HCEC 1CT (cell line): ENCODE data around the gene ANKRD16.
"Not testable (repeated sequence)": the region's sequence is repeated elsewhere in the genome, so short reads cannot be mapped to it uniquely, and the experiment has no call there.

Source experiments
- DNase-seq: peaks from one replicate; pipeline ENCODE4 v3.0.0-alpha.2; 2017

Gene ANKRD16

DNA sequence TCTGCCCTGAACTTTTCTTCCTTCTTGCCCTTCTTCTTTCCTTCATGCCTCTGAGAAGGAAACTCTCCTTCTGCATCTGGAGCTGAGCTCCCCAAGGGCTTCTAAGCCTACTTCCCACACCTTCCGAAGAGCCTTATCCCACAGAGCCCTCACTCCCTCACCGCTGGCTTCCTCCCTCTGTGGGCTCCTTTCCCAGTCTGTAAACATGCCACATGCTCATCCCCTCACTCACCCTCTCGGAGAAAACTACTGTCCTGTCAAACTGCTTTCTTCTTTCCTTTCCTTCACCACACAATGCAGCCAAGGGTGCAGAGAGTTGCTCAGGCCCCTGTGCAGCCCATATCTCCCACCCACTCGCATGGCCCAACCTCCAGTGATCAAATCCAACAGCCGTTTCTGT lies 18.1 kb downstream of the ANKRD16 start:
- DNase-seq = no peak

DNA sequence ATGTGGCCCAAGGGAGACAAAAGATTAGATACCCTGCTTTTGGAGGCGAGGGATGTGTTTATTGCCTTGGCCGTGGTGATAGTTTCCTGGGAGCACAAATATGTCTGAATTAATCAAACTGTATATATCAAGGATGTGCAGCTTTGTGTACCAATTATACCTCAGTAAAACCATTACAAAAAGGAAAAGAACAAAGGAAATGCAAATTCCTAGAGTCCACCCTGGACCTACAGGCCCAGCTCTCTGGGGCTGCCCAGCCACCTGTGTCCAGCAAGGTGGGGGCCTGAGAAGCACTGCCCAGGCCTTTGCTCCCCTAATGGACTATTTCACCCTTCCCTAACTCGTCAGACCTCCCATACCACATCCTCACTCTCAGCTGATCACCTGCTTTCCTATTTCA lies 20.5 kb downstream of the ANKRD16 start:
- no peak for DNase-seq

DNA sequence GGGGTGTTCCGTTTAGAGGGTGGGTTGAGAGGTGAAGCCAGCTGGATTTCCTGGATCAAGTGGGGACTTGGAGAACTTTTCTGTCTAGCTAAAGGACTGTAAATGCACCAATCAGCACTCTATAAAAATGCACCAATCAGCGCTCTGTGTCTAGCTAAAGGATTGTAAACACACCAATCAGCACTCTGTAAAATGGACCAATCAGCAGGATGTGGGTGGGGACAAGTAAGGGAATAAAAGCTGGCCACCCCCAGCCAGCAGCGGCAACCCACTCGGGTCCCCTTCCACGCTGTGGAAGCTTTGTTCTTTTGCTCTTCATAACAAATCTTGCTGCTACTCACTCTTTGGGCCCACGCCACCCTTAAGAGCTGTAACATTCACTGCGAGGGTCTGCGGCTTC lies 21.3 kb downstream of the ANKRD16 start:
- DNase-seq = not testable (repeated sequence)

DNA sequence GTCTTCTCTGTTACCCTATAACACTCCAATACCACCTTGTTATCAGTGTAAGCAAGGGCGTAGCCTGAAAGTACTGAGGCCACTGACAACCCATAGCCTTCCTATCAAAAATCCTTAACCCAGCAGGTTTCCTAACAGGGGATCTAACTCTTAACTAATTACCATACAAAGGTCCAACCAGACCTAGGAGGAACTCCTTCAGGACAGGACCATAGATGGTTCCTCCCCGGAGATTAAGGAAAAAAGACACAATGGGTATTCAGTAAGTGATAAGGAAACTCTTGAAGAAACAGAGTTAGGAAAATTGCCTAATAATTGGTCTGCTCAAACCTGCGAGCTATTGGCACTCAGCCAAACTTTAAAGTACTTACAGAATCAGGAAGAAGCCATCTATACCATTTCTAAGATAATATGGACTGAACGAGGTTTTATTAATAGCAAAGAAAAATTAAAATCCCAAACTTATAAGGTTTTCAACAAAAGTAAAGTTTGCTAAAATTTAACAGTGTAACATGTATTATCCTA lies 22.5 kb downstream of the ANKRD16 start:
- DNase-seq = not testable (repeated sequence)

DNA sequence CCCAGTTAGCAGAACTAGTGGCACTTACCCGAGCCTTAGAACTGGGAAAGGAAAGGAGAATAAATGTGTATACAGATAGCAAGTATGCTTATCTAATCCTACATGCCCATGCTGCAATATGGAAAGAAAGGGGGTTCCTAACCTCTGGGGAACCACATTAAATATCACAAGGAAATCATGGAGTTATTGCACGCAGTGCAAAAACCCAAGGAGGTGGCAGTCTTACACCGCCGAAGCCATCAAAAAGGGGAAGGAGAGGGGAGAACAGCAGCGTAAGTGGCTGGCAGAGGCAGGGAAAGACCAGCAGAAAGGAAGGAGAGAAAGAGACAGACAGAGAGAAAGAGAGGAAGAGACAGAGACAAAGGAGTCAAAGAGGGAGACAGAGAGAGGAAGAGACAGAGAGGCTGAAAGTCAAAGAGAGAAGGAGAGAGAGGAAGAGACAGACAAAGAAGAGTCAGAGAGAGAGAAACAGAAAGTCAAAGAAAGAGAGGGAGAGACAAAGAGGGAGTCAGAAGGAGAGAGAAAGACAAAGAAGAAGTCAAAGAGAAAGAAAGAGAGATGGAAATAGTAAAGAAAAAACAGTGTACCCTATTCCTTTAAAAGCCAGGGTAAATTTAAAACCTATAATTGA lies 23.1 kb downstream of the ANKRD16 start:
- not testable (repeated sequence) for DNase-seq

DNA sequence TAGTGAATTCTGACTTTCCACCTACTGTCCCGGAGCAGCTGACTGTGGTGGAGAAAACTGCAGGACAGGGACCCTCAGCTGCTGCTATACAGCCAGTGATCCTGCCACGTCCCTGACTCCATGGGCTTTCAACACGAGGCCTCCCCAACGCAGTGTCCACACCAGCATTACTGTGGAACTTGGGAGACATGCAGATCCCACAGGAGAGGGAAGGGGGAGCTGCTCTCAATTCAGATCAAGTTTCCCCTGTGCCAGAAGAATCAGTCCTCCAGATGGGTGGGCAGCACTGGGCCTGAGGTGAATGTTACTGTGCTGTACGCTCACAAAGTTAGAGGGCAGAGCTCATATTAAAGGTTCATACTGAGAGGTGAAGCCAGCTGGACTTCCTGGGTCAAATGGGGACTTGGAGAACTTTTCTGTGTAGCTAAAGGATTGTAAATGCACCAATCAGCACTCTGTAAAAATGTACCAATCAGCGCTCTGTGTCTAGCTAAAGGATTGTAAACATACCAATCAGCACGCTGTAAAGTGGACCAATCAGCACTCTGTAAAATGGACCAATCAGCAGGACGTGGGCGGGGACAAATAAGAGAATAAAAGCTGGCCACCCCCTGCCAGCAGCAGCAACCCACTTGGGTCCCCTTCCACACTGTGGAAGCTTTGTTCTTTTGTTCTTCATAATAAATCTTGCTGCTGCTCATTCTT lies 26.6 kb downstream of the ANKRD16 start:
- not testable (repeated sequence) for DNase-seq

DNA sequence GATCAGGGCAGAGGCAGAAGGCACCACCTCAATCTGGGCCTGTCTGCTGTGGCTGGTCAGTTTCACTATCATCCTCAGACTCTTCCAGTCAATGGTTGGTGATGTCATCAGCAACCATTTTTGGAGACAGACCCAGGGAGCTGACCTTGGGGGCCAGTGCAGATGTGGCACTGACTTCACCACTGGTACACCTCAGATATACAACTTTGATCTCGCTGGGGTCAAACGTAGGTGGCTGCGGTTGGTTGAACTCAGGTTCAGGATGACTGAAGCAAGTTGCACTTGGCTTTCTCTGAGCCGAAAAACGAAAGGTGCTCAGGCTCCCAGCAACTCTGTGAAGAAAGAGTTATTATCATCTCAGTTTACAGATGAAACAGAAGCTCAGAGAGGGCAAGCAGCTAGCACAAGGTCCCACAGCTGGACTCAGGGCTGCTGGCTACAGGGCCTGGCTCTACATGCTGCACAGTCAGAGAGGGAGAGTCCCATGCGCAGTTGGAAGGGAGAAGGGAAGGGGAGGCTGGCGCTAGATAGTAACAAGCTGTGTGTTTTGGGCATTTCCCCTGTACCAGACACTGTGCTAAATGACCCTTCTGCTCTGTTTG lies 27.2 kb downstream of the ANKRD16 start:
- no peak for DNase-seq

DNA sequence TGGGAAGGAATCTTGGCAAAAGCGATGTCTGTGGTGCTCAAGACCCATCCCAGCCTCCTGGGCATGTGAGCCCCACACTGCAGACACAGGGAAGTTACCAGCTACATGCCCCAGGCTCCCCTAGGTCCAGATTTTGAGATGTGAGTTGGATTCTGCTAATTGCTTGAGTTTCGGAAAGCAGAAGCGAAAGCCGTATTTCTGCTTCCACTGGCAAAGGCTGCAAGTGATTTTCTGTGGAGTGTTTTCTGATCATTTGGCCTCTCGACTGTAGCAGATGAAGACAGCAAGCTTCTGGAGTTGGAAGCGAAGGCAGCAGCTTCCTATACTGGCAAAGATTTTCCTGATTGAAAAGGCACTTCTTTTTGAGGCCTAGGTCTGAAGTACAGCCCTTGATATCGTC lies 29.6 kb downstream of the ANKRD16 start:
- no peak for DNase-seq

DNA sequence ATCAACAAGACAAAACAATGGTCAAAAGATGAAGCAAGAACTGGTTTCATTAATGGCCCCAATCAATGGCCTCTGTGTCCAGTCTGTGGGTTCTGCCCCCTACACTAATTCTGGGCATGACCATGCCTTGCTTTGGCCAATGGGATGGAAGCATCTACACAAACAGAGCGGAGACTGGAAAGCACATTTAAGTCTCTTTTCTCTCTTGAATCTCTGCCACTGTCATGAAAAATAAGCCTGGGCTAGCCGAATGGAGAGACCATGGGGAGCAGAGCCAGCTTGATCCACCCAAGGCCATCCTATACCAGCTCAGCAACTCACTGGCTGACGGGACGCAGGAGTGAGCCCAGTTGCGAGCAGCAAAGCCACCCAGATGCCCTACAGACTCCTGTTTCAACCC lies 30.9 kb downstream of the ANKRD16 start:
- DNase-seq = no peak

DNA sequence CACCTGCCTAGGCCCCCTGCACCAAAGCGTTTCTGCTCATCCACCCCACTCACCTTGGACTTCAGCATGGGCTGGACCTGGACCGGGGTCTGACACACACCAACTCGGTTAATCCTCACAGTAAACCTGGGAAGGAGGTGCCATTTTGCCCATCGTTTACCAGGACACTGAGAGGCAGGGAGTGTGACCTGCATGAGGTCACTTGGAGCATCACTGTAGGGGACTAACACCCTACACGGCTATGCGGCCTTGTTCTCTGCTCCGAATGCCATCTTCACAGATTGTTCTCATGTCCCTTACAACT lies 33.0 kb downstream of the ANKRD16 start:
- no peak for DNase-seq

DNA sequence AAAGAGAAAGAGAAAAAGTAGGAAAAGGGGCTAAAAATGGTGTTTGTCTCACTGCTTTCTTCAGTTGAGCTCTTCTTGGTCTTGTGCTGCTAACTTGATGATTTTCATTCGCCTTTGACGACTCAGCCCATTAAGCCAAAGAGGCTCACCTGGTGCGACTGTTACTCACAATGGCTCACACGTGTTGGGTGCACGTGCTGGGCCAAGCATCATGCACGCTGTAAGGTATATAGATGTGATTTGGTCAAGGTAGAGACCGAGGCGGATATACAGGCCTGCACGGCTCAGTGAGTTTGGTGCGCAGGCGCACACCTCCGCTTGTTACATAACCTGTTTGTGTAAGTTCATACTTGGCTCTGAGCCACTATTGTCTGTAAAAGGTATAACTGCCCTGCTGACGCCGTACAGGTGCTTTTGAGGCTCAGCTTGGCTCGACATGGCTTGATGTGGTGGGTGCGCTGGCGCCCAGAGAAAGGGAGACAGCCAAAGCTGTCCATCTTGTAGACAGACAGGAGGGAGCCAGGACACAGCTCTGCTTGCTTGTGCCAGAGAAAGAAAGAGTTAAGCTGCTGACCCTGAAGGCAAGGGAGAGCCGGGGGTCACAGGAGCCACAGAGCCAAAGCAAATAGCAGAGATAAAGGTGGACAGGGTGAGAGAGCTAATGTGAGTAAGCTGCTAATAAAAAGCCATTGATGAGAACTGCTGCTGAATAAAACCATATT lies 33.6 kb downstream of the ANKRD16 start:
- DNase-seq = no peak

DNA sequence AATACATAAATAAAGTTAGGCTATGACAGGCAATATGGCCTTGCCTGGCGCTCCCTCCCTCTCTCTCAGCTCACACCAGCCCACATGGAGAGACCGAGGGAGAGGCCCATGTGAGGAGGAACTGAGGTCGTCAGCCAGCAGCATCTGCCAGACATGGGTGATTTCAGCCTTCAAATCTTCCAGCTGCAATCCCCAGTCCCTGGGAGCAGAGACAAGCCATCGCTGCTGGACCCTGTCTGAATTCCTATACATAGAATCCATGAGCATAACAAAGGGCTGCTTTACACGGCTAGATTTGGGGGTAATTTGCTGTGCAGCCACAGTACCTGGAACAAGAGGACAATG lies 35.6 kb downstream of the ANKRD16 start:
- DNase-seq = no peak

DNA sequence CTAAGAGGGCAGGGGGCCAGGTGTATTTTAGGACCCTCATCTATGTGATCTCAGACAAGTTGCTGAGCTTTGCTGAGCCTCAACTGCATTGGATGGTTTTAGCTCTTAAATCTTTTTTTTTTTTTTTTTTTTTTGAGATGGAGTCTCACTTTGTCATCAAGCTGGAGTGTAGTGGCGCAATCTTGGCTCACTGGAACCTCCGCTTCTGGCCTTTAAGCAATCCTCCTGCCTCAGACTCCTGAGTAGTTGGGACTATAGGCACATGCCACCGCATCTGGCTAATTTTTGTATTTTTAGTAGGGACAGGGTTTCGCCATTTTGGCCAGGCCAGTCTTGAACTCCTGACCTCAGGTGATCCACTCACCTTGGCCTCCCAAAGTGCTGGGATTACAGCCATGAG lies 43.0 kb downstream of the ANKRD16 start:
- not testable (repeated sequence) for DNase-seq

DNA sequence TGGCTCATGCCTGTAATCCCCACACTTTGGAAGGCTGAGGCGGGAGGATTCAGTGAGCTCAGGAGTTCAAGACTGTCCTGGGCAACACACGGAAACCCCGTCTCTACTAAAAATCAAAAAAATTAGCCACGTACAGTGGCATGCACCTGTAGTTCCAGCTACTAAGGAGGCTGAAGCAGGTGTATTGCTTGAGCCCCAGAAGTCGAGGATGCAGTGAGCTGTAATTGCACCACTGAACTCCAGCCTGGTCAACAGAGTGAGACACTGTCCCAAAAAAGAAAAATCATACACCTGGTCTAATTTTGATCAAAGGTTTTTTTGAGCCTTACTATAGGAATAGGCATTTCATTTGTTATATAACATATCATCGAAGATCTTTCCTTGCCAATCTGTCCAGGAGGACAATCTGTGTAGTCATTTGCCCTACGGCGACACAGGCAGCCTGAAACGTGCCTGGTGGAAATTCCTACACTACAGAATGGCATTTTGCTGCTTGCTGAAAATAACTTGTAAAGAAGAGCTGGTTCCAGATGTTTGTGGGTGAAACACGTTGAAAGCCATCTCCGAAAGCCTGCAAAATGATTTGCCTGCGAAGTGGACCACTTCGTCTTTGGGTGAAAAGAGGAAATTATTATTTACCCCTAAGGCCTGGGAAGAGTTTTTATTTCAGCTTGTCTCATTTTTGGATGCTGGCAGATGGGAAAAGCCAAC lies 45.2 kb downstream of the ANKRD16 start:
- no peak for DNase-seq

DNA sequence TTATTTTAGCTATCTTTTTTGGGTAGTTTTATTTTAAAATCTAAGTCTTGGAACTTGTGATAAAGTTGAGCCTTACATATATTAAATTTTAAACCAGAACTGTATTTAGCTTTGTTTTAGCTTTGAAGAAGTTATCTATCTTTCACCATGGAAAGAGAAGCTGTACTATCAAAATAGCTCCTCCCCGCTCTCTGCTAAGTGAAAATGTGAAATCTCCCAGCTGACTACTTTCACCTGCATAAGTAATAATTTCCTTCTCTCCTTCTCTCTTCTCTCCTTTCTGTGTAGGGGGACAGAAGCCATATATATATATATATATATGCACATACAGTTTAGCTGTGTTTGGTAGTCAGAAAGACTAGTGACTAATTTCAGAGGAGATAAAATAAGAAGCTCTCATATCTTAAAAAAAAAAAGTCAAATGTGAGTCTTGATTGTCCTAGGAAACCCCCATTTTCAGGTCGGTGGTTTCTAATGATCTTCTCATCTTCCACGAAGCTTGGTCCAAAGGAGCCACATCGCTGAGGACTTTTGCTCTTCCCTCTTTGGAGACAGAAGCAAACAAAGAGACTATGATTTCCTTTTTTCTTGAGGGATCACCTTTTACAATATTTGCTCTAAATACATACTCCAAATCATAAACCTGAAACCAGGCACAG lies 45.9 kb downstream of the ANKRD16 start:
- DNase-seq = no peak

DNA sequence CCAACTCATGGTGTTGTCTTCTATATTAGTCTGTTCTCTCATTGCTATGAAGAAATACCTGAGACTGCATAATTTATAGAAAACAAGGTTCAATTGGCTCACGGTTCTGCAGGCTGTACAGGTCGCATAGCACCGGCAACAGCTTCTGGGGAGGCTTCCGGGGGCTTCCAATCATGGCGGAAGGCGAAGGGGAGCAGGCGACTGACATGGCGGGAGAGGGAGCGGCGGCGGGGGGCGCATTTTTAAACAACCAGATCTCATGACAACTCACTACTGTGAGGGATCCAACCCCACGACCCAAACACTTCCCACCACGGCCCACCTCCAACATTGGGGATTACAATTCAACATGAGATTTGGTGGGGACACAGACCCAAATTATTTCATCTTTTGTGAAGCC lies 47.7 kb downstream of the ANKRD16 start:
- no peak for DNase-seq

DNA sequence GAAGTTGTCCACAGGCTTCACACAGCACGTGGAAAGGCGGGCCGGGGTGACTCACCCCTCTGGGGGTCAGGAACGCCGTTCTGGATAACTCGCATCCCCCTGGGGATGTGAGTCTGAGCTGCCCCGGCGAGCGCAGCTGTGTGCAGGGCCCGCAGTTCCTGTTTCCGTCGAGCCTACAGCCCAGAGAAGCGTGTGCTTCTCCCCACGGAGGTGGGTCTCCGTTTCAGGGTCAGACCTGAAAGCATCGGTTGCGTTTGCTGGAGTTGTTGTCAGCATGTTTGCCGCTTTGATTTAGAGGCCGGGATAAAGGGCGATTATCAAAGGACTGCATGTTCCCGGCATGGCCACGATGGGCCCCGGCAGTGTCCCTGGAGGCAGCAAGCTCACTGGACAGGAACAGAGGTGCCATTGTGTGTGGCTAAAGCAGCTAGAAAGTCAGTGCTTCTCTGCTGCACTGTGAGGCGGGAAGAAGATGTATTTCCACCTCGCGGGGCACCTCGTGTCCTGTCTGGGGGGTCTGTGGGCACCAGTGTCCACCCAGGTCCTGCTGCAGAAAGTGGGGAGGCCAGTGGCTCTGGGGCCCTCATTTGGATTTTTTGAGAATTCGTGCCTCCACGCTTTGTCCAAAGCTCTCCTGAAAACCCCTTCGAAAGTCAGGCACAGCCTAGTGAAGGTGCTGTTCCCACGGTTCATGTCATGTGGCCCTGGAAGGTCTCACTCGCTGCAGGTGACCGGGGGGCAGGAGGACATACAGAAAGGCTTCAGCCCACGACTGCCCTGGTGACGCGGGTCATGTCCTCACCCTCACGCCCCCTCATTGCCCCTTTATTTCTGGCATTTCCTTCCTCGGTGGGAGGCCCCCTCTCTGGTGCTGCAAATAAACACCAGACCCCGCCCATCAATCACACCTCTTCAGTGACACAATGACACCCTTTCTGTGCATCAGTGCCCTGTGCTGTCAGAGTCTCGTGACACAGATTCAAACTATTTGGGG lies 49.1 kb downstream of the ANKRD16 start:
- peak; percentile 11 for DNase-seq

DNA sequence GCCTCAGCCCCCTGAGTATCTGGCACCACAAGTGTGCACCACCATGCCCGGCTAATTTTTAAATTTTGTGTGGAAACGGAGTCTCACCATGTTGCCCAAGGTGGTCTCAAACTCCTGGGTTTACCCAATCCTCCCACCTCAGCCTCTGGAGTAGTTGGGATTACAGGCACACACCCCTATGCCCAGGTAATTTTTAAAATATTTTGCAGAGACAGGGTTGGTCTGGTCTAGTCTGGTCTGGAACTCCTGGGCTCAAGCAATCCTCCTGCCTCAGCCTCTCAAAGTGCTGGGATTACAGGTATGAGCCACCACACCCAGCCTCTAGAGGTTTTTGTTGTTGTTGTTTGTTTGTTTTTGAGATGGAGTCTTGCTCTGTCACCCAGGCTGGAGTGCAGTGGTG lies 53.5 kb downstream of the ANKRD16 start:
- DNase-seq = not testable (repeated sequence)

DNA sequence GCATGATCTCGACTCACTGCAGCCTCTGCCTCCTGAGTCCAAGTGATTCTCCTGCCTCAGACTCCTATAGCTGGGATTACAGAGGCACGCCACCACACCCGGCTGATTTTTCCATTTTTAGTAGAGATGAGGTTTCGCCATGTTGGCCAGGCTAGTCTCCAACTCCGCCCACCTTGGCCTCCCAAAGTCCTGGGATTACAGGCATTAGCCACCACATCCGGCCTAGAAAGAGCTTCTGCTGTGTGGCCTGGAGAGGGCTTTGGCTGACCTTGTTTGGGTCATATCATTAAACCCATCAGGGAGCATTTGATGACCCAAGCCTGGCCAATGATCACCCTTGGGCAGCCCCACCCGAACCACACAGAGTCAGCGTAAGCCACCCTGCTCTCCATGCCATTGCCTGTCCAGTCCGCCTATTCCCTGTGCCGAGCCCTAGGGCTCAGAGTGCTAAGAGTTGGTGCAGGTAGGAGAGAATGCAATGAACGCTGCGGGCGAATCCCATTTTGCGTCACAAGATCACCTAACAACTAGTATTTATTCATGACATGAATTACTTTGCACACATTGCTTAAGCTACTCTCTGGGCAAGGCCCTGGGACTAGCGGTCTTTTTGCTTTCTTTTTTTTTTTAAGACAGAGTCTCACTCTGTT lies 54.1 kb downstream of the ANKRD16 start:
- DNase-seq = no peak

DNA sequence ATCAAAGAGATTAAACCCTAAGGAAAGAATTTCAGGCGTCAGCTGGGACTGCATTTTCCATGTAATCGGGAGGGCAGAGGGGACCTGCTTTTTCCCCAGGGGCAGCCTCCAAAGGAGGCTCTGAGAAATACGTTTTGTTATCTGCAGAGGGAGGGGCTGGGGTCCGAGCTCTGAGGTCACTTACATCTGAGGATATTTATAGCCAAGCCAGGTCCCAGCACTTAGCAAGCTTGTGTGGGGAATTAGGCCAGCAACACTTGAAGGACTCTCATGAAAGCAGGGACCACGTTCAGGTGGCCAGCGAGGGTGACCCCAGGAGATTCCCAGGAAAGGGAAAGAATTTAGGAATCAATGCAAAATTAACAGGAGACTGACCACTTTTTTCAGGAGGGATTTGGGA lies 55.9 kb downstream of the ANKRD16 start:
- DNase-seq = no peak

DNA sequence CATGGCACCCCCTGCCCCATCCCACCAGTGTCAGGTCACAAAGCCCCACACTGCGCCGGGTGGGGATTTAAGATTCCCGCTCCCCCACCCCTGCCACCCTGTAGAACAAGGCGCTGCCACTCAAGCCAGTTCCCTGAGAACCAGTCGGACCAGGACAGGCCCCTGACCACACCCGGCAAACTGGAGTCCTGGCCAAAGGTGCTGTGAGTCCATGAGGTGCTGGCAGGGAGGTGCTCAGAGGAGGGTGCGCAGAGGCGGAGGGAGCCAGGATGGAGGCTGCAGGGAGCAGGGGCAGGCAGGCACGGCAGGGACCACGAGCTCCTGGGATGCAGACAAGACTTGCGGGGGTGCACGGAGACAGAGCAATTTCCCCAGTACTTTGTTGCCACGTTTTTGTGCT lies 56.7 kb downstream of the ANKRD16 start:
- no peak for DNase-seq
